GM21360 (cell line): ENCODE data around the gene PSMG4.
"Not testable (repeated sequence)": the region's sequence is repeated elsewhere in the genome, so short reads cannot be mapped to it uniquely, and the experiment has no call there.

Experiments used
- ATAC-seq: cut with Tn5 transposase; IDR thresholded peaks from one replicate; pipeline ENCODE4 v1.9.1; 2021; ENCODE audit warnings: mild to moderate bottlenecking, moderate library complexity; ENCODE audit not compliant: unreplicated experiment

The PSMG4 gene

DNA sequence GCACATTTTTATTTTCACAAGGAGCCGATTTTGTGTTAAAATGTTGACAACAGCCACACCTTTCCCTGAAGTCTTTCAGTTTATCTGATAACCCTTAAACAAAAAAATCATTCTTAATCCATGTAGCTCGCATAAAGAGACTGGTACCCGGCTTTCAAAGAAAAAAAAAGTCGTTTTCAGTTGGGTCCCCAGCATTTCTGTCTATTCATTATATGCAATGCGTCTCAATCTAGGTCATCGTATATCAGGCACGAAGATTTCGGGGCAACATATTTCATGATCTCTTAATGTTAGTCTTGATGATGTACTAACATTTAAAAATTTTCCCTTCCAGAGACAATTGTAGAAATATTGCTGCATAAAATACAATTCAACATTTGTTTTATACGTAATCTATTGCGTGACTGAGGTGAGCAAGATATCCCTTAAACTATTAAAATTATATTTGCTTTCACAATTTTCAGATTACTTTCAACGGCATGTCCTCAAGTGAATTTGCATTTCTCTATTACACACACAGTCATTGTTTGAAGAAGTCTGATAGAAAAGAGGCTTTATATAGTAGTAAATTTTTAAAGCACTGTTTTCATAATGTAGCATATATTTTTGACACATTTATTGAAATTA lies 28.4 kb upstream of the PSMG4 start:
- no peak for ATAC-seq

DNA sequence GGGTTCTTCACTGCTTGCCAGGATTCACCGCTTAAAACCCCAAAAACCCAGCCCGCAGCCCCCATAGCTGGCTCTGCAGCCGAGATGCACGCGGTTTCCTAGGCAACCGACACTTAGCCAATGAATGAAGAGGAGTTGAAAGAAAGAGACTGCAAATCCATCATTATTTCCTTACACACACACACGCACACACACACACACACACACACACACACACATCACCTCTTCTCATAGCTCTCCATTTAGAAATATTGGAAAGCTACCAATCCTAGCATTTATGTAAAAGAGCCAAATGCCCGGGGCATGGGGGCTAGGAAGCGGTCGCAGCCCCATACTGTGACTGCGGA lies 27.9 kb upstream of the PSMG4 start:
- no peak for ATAC-seq

DNA sequence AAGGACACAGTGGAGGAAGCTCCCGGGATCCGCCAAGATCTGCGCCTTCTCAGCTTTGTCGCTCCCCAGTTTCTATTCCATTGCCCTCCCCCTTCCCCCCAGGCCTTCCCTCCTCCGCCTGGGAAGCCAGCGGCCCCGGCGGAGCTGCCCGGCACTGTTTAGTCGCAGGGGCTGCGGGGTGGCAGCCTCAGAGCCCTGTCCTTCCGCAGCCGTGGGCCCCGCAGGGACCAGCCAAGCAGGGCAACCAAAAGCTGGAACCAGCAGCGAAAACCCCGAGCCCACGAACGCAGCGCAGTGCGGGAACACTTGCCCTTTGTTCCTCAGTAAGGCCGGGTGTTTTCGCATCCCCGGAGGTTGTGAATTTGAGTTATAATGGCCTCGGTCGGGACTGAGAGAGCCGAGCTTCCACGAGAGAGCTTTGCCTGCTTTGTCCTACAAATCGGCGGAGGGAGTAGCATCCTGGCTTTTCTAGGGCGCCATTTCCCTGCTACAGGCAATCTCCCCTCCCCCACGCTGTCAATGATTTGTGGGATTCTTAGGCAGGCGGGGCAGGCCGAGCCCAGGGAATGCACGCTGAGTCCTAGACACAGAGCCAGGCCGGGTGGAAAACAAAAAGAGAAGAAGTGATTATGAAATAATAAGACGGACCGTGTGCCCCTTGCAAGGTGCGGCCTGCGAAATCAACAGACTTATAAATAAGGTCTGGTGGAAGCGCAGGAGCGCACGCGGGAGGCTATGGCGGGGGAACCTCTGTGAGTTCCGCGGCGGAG lies 27.3 kb upstream of the PSMG4 start:
- ATAC-seq: no peak

DNA sequence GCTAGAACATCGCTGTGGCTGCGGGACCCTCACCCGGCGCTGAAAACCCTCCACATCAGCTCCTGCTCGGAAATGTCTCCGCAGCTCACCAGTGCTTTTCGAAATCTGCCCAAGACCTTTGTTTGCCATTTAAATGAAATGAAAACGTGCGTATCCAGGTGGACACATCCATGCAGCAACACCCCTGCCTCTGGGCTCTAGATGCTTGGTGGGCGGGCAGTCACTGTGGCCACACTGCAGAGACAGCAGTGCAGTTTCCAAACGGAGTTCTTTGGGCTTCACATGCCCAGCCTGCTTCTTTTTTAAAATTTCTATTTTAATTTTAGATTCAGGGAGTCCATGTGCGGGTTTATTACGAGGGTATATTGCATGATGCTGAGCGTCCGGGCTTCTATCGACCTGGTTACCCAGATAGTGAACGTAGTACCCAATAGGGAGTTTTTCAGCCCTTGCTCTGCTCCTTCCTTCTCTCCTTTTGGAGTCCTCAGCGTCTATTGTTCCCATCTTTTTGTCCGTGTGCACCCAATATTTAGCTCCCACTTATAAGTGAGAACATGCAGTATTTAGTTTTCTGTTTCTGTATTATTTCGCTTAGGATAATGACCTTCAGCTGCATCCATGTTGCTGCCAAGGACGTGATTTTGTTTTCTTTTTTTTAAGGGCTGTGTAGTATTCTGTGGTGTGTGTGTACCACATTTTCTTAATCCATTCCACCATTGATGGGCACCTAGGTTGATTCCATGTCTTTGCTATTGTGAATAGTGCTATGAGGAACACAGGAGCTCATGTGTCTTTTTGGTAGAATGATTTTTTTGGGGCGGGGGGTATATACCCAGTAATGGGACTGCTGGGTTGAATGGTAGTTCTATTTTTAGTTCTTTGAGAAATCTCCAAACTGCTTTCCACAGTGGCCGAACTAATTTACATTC lies 26.5 kb upstream of the PSMG4 start:
- no peak for ATAC-seq

DNA sequence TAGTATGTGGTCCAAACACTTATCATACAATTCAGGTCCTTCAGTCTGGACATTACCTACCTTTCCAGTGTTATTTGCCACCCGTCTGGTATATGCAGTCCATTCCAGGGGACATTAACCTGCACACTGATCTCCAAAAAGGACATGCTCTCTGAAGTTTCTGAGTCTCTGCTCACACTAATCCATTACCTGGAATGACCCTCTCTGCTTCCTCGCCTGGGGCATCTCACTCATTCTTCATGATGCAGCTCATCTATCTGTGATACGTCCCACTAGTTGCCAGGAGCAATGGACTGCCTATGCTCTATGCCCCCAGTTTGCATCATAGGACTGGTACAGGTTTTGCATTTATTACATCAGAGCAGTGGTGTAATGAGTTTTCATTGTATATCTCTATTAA lies 25.4 kb upstream of the PSMG4 start:
- ATAC-seq: no peak

DNA sequence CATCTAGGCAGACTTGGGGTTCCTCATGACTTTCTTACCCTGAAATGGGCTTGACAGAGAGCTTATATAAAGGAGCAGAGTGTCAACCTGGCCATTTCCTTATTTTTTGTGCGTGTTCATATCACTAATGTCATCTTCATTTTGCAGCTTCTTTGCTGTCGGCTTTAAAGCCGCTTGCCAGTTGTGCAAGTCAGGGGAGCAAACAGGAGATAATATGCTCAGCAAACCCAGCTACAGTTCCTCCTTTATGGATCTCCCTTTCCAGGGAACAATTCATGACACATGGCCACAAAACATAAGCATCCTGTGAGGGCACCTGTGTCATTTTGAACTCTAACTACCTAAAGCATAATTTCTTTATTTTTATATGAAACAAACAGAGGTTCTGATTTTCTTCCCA lies 24.8 kb upstream of the PSMG4 start:
- no peak for ATAC-seq

DNA sequence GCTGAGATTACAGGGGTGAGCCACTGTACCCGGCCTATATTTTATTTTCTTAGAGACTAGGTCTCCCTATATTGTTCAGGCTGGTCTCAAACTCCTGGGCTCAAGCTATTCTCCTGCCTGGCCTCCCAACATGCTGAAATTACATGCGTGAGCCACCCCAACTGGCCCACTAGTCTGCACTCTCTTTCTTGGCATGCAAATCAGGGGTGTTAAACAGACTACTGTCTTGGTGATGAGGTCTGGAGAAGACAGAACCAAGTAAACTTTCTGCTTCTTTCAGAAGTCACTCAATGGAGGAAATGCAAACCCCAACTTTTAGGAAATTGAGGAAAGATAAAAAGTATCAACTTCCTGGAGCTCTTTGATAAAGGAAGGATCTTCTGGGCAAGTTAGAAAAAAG lies 23.3 kb upstream of the PSMG4 start:
- no peak for ATAC-seq

DNA sequence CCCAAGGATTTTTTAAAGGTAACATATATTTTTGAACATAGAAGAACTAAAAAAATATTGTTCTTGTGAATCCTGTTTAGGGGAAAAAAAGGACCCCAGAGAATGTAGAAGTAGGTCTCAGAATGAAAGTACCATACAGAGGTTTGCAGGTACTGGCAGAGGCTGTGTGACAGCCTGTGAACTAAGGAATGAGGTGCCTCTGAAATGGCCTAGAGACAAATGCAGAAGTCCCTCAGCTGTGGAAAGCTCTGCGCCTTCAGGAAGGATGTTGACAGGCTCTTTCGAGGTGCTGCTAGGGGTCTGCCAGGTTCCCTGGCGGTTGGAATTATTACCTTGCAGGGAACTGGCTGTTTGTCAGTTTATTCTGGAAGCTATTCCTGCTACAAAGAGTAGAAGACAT lies 22.7 kb upstream of the PSMG4 start:
- ATAC-seq: no peak

DNA sequence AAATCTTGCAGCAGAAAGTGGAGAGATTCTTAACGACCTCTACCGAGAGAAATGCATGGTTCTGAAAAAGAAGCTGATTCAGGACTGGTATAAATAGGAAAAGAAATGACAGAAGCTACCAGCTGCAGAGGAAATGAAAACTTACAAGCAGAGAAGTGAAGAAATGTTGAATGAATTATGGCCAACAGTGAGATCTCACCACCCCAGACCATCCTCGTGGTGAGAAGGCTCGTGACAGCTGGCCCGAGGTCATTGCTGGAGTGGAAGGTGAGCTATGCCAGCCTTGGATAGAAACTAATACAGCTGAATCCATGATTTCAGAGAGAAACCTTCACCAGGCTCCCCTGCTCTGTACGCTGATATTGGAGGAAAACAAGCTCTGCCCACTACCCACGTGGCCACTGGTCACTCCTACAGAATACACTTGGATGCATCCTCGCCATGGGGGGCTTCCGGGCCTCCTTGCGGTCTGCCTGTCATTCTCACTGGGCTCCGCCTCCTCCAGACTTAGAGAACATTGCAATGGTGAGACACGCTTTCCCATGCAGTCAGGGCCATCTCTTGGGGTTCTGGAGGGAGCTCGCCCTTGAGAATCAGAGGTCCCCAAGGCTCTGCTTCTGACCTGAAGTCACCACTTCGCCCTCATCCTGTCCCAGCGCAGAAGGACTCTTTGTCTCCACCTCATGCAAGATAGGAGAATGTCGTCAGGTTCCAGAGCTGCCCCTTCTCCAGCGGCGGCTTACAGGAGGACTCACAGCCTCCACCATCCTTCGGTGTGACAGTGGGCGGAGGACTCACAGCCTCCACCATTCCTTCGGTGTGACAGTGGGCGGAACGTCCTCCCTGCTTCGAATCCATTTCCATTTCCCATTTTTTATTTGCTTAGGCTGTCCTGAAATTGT lies 20.7 kb upstream of the PSMG4 start:
- ATAC-seq: no peak

DNA sequence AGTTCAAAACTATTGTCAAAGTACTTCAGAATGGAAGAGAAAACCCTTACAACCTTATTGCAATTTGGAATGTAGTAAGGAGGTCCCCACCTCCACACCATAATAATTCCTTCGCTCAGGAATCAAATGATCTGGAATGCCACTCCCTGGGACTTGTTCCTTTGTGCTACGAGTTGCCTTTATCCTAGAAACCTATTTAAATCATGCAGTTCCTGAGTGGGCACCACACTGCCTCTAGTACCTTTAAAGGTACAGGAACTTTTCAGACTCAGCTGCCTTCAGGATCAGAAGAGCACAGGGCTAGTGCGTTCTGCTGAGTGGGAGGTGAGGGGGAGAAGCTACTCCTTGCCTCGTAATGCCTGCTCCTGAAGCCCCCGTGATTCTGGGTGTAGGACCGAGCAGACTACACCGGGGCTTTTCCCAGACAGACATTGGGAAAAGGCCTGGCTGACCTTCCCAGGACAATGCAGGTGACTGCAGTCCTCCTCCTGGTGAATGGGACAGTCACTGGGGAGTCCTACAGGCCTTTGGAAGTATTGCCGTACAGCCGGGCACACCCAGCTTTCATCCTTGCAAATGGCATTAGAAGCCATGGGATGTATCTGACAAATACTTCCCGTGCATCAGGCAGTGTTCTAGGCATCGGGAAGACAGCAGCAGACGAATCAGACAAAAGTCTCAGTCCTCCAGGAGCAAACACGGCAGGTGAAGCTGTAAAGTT lies 19.5 kb upstream of the PSMG4 start:
- ATAC-seq: no peak

DNA sequence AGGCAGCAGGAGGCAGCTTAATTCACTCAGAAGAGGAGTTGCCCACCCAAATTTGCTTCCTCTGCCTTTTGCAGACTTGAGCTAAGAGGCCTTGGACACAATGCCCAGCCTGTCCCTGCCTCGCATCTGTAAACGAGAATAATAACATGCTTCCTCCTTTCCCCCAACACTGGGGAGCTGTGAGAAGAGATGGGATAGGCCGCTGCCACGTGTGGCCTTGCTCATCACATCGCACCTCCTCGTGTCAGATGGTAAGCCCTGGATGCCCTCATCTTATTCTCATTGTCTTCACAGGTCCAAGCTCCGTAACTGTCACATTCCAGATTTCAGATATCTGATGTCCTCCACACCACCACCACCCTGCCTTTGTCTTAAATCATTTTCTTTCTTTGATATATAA lies 18.2 kb upstream of the PSMG4 start:
- ATAC-seq: no peak

DNA sequence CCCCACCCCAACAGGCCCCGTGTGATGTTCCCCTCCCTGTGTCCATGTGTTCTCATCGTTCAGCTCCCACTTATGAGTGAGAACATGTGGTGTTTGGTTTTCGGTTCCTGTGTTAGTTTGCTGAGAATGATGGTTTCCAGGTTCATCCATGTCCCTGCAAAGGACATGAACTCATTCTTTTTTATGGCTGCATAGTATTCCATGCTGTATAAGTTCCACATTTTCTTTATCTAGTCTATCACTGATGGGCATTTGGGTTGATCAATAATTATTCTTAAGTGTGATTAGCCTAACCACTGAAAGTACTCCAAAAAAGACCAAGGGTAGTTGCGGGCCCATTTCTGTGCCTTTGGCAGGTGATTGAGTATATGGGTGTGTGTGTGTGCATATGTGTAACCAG lies 17.0 kb upstream of the PSMG4 start:
- not testable (repeated sequence) for ATAC-seq

DNA sequence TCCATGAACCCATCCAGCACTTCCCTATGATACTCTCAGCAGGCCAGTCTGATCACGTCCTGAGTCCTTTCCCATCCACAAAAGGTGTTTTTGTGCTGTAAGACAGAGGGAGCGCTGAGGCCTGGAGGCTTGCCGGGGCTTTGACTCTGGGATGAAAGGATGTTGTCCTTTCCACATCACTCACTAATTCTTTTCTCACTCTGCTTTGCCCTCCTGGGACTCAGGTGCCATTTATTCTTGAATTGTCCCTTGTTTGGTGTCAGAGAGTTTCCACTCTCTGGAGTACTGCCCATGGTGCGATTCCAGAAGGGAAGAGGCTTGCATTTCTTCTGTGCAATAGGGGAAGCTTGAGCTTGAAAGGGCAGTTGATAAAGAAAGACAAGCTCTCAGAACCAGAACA lies 16.0 kb upstream of the PSMG4 start:
- no peak for ATAC-seq

DNA sequence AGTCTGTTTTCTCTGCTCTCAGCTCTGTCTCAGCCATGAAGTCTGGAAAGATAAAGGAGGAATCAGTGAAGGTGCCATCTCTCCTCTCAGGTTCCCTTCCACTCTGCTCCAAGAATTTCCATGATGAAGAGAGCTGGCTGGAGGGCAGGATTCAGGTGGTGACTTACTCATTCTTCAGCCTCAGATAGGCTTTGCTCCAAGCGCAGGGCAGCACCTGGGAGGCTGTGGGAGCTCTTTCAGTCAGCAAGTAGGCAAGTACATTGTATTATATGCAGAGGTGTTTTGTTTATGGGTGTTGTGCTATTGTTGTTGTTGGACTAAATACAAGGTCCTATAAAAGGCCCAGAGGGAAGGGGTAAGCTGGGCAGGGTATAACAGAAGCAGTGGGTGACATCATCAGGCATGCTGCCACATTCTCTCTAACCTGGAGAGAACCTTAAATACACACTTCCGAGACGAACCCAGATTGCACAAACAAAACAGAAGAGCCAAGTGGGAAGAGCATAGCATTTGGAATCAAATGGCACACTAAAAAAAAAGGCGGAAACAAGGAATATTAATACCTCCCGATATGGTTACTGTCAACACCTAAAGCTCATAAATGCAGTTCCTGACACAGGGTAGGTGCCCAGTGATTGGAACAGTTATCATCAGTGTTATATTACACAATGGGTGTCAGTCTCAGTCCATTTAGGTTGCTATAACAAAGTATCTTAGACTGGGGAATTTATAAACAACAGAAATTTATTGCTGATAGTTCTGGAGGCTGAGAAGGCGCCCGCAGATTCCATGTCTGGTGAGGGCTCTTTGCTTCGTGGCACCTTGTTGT lies 14.5 kb upstream of the PSMG4 start:
- ATAC-seq: no peak

DNA sequence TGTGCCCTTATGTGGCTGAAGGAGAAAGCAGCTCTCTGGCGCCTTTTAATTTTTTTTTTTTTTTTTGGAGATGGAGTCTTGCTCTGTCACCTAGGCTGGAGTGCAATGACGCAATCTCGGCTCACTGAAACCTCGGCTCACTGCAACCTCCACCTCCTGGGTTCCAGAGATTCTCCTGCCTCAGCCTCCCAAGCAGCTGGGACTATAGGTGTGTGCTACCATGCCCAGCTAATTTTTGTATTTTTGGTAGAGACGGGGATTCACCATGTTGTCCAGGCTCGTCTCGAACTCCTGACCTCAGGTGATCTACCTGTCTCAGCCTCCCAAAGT lies 13.9 kb upstream of the PSMG4 start:
- not testable (repeated sequence) for ATAC-seq

DNA sequence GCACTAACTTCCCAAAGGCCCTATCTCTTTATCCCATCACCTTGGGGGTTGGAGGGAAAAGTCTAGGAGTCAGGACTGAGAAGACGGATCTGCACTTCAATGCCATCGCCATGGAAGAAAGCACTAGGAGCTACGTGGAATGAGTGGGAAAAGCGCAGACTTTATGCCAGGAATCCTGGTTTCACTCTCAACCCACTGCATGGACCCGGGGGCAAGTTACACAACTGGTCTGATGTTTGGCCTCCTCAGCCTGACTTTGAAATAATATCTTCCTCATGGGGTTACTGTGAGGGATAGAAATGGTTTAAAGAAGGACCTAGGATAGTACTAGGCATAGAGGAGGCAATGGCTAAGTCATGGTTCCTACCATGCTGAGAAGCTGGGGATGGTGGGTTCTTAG lies 13.5 kb upstream of the PSMG4 start:
- ATAC-seq: no peak

DNA sequence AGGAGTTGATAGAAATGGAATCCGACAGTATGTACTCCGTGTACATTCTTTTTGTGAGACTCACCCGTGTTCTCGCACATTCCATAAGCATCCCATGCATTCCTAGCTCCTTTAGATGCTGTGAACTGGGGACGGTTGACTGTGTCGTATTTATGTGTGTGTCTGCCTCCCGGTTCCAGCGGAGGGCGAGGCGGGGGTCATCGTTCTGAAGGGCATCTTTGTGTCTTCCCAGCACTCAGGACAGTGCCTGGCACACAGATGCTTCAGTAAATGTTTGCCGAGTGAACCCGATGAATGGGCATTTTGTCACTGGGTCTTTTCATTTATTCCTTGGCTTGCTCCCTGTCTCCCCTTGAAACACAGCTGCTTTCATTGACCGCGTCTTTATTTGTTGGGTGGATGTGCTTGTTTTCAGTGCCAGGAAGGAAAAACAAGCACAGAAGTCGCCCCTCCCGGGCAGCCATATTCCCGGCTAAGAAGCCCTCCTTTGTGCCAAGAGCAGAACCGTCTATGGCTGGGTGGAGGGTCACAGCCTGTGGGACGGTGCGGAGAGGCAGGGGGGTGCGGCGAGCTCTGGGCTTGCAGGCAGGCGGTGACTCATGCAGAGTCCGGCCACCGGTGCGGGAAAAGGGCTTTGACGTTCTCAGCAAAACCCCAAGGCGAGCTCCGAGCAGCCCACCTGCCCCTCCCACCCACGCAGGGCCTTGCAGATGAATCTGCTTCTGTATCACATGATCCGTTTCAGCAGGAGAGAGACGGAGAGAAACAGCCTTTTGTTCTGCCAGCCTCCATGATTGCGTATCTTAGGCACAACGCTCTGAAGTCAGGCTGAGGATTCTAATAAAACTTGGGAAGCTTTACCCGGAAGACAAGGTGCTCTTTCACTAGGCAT lies 11.2 kb upstream of the PSMG4 start:
- ATAC-seq: no peak

DNA sequence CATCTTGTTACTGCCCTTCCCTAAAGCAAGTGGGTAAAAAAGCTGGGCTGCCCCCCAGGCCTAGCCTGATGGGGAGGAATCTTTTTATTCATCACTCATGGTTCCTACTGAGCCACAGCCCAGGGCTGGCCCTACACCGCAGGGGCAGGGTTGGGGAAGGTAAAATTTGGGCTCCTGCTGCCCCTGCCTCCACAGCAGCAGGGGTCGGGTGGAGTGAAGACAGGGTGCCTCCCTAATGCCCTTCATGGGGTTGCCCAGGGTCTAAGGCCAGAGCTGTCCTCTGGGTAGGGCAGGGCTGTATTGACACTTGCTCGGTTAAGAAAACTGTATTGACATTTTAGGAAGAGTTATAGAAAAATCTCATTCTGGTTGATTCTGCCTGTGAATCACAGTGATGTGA lies 8.9 kb upstream of the PSMG4 start:
- no peak for ATAC-seq
